ENCODE data around the gene APLP1. TPM values are rescaled to one million over a fixed set of nuclear protein-coding genes. Genes with fewer than 3 reads are reported as not detected.
A peak's percentile ranks its signal among the peaks of the same experiment; 100 is the strongest.

Gene APLP1
- total RNA-seq, 1 experiment from 2014 or later, result 36.9 TPM

DNA sequence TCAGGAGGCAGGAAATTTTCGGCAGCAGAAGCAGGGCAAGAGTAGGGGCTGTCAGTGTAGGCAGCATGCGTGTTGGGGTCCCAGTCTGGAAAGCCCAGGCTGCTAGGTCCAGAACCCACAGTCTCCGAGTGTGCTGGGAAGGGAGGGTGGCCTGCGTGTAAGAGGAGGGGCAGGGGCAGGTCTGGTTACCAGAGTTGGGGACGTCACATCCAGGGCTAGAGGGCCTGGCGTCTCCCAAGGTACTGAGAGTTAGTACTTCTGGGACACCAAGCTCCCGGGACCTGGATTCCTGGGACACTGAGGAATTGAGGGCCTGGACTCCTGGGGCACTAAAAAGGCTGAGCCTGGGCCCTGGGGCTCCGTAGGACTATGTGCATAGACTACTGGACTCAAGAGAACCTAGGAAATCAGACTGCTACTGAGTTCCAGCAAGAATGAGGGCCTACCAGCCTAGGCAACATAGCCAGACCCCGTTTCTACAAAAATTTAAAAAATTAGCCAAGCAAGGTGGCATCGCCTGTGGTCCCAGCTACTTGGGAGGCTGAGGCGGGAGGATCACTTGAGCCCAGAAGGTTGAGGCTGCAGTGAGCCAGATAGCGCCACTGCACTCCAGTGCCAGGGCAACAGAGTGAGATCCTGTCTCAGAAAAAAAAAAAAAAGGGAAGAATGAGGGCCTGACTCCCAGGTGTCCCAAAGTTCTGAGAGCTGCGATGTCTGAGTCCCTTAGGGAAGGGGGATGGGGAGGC is 29.5 kb downstream of the APLP1 start:
- H3K27me3 Mint-ChIP-seq (ENCODE audit: low read depth), result peaks cover 5% of the 10 kb centered on the region
- H3K36me3 Mint-ChIP-seq (ENCODE audit: insufficient read depth in 1 of 3, low read depth in 3 of 3), result peaks cover 13 to 41% (median 36%) of the 10 kb centered on the region in 3 experiments; a peak in 6 of 7 replicates
- Histone ChIP-seq H2AFZ (ENCODE audit: low read length) (no peak overlapping the region), H4K5ac (ENCODE audit: insufficient read length, low read depth, low read length) (no peak overlapping the region), H4K91ac (ENCODE audit: insufficient read length, low read depth, low read length) (no peak overlapping the region), H3K79me1 (ENCODE audit: insufficient read depth, low read depth, low read length, poor library complexity, severe bottlenecking) (peaks cover 3% of the 10 kb centered on the region), H3K9ac (ENCODE audit: extremely low read depth, insufficient read length, low read length) (no peak overlapping the region), H3K4ac (ENCODE audit: low read depth, low read length) (no peak overlapping the region), H3K9me3 (ENCODE audit: control insufficient read depth, low read depth, low read length) (no peaks in the 10 kb centered on the region), H2AK5ac (ENCODE audit: insufficient read length, low read length) (no peak overlapping the region), H3K56ac (ENCODE audit: insufficient read length, low read depth, low read length) (no peak overlapping the region), H3K14ac (ENCODE audit: insufficient read depth, low read length) (no peak overlapping the region), H2BK12ac (ENCODE audit: insufficient read length, low read depth, low read length) (no peak overlapping the region), H3K27ac (ENCODE audit: insufficient read length, low read depth, low read length) (no peak overlapping the region), H3K18ac (ENCODE audit: insufficient read length, low read depth, low read length) (no peak overlapping the region), H4K20me1 (ENCODE audit: control insufficient read depth, insufficient read depth, insufficient read length) (no peaks in the 10 kb centered on the region), H2BK5ac (ENCODE audit: insufficient read length, low read length) (no peak overlapping the region), H4K8ac (replicated peaks; ENCODE audit: insufficient read length, low read depth, low read length) (no peak overlapping the region), H3K79me2 (ENCODE audit: insufficient read depth, low read length) (no peaks in the 10 kb centered on the region), H3K4me2 (ENCODE audit: insufficient read depth, insufficient read length, low read length) (no peak overlapping the region), H3K23ac (ENCODE audit: insufficient read length, low read depth, low read length) (no peak overlapping the region), H3K23me2 (ENCODE audit: insufficient read length, low read depth, low read length, poor library complexity, severe bottlenecking) (peaks cover 6% of the 10 kb centered on the region), H2BK20ac (ENCODE audit: low read depth, low read length, poor library complexity, severe bottlenecking) (no peak overlapping the region), H3K4me1 (ENCODE audit: insufficient read depth, low read length) (peaks cover 5% of the 10 kb centered on the region; the same call in 1 of the 2 replicates), H2BK120ac (ENCODE audit: low read depth, low read length, poor library complexity, severe bottlenecking) (no peak overlapping the region), H3K27me3 (ENCODE audit: insufficient read depth, low read length) (no peaks in the 10 kb centered on the region), H2BK15ac (ENCODE audit: low read depth, low read length) (no peak overlapping the region), H3T11ph (ENCODE audit: low read length) (no peak overlapping the region)
- peaks cover 10 to 23% of the 10 kb centered on the region in 2 experiments for H3K4me1 Mint-ChIP-seq
- no peak for DNase-seq
- TF ChIP-seq, protein P1, sequence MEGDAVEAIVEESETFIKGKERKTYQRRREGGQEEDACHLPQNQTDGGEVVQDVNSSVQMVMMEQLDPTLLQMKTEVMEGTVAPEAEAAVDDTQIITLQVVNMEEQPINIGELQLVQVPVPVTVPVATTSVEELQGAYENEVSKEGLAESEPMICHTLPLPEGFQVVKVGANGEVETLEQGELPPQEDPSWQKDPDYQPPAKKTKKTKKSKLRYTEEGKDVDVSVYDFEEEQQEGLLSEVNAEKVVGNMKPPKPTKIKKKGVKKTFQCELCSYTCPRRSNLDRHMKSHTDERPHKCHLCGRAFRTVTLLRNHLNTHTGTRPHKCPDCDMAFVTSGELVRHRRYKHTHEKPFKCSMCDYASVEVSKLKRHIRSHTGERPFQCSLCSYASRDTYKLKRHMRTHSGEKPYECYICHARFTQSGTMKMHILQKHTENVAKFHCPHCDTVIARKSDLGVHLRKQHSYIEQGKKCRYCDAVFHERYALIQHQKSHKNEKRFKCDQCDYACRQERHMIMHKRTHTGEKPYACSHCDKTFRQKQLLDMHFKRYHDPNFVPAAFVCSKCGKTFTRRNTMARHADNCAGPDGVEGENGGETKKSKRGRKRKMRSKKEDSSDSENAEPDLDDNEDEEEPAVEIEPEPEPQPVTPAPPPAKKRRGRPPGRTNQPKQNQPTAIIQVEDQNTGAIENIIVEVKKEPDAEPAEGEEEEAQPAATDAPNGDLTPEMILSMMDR (conservative IDR thresholded peaks at IDR 0.05), result no peak
- no peaks in the 10 kb centered on the region for H3K9me3 Mint-ChIP-seq
- H3K27ac Mint-ChIP-seq, result peak overlapping the region in 1 of 3 experiments; percentile 81; a peak in 1 of 7 replicates
- peak overlapping the region; percentile 74 to 90 for H3K4me3 Mint-ChIP-seq
- no CpG with 5 or more reads among the region's 13 CpGs for WGBS (ENCODE audit: extremely low coverage, insufficient read length, low lambda C conversion rate)
